IPS-NIHi11 (cell line): ENCODE results near the gene NRF1.
"Not testable (repeated sequence)": the region's sequence is repeated elsewhere in the genome, so short reads cannot be mapped to it uniquely, and the experiment has no call there.

Source experiments
- DNase-seq: peaks from one replicate; pipeline ENCODE4 v3.0.0; 2012; ENCODE audit warnings: mixed read lengths, low spot score

The NRF1 gene

GRCh38 chr7:129611246-129612111, at the start of gene NRF1:
TSS of gene NRF1 (plus strand) at chr7:129611720. CDS start at chr7:129657352, 45,632 bp downstream.
- peak; percentile 90 for DNase-seq

- not testable (repeated sequence) for DNase-seq
Observed at GRCh38 chr7:129566323-129566722, 45.2 kb upstream of the NRF1 start.

GRCh38 chr7:129567377-129567776, 44.1 kb upstream of the NRF1 start:
- DNase-seq = no peak

- DNase-seq = no peak
Observed at GRCh38 chr7:129568240-129568639, 43.3 kb upstream of the NRF1 start.

GRCh38 chr7:129569326-129569725, 42.2 kb upstream of the NRF1 start:
- DNase-seq = no peak

GRCh38 chr7:129569811-129570215, 41.7 kb upstream of the NRF1 start:
- DNase-seq = no peak

GRCh38 chr7:129571201-129571600, 40.3 kb upstream of the NRF1 start:
- DNase-seq = no peak

- DNase-seq = no peak
Observed at GRCh38 chr7:129572205-129572604, 39.3 kb upstream of the NRF1 start.

- DNase-seq = no peak
Observed at GRCh38 chr7:129574487-129574886, 37.0 kb upstream of the NRF1 start.

GRCh38 chr7:129575699-129576098, 35.8 kb upstream of the NRF1 start:
- DNase-seq = no peak

GRCh38 chr7:129576138-129576537, 35.4 kb upstream of the NRF1 start:
- DNase-seq = no peak

GRCh38 chr7:129578829-129579228, 32.7 kb upstream of the NRF1 start:
- DNase-seq = no peak

- DNase-seq = not testable (repeated sequence)
Observed at GRCh38 chr7:129586179-129586578, 25.3 kb upstream of the NRF1 start.

GRCh38 chr7:129588268-129588667, 23.3 kb upstream of the NRF1 start:
- no peak for DNase-seq

- no peak for DNase-seq
Observed at GRCh38 chr7:129591868-129592267, 19.7 kb upstream of the NRF1 start.

- not testable (repeated sequence) for DNase-seq
Observed at GRCh38 chr7:129596386-129596785, 15.1 kb upstream of the NRF1 start.

GRCh38 chr7:129597672-129598071, 13.8 kb upstream of the NRF1 start:
- no peak for DNase-seq

GRCh38 chr7:129599174-129599573, 12.3 kb upstream of the NRF1 start:
- no peak for DNase-seq

- DNase-seq = not testable (repeated sequence)
Observed at GRCh38 chr7:129603594-129603993, 7.9 kb upstream of the NRF1 start.

- not testable (repeated sequence) for DNase-seq
Observed at GRCh38 chr7:129604021-129604420, 7.5 kb upstream of the NRF1 start.

GRCh38 chr7:129604713-129605437, 6.6 kb upstream of the NRF1 start:
- DNase-seq = no peak

- no peak for DNase-seq
Observed at GRCh38 chr7:129605960-129606614, 5.4 kb upstream of the NRF1 start.

GRCh38 chr7:129606803-129607202, 4.7 kb upstream of the NRF1 start:
- DNase-seq = no peak
